AG09309 (cell line): ENCODE data around the gene HMG20A.

ENCODE experiments used
- DNase-seq: peaks from one replicate; pipeline ENCODE4 v3.0.0-alpha.2; 2010; ENCODE audit warnings: low read depth
- H3K4me3 ChIP-seq: 2 replicates; pipeline ENCODE4 v1.5.1; 2011; ENCODE audit warnings: mild to moderate bottlenecking, low read depth, low read length, moderate library complexity; ENCODE audit not compliant: control insufficient read depth
- CTCF ChIP-seq: IDR thresholded peaks from 2 replicates; pipeline ENCODE4 v1.5.1; 2011; ENCODE audit warnings: mild to moderate bottlenecking, low read depth, low read length, inconsistent platforms; ENCODE audit not compliant: insufficient read depth, control insufficient read depth; ENCODE audit errors: missing control alignments

HMG20A gene

DNA sequence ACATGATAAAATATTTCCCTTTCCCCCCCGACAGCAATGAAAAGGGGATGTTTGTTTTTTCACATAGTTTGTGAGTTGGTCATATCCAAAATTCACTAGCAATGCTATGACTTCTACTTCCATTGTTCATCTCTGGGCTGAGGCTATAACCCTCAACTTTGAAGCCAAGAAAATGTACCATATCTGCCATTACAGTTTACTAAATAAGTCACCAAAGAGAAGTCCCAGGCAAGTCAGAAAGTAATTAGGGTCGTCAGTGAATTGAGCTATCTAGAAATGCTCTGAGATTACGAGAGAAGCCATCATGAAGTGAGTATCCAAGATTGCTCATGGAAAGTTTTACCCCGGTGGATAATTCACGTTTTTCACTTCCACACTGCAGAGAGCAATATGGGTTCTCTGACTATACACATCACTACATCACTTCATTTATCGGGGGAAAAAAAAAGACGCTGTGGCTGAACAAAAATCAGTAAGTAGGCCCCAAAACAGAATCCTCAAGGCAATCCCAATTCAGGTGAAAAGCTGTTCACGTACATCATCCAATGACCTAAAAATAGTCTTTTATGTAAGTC lies 2.2 kb upstream of the HMG20A start:
- TF ChIP-seq CTCF: no peak

DNA sequence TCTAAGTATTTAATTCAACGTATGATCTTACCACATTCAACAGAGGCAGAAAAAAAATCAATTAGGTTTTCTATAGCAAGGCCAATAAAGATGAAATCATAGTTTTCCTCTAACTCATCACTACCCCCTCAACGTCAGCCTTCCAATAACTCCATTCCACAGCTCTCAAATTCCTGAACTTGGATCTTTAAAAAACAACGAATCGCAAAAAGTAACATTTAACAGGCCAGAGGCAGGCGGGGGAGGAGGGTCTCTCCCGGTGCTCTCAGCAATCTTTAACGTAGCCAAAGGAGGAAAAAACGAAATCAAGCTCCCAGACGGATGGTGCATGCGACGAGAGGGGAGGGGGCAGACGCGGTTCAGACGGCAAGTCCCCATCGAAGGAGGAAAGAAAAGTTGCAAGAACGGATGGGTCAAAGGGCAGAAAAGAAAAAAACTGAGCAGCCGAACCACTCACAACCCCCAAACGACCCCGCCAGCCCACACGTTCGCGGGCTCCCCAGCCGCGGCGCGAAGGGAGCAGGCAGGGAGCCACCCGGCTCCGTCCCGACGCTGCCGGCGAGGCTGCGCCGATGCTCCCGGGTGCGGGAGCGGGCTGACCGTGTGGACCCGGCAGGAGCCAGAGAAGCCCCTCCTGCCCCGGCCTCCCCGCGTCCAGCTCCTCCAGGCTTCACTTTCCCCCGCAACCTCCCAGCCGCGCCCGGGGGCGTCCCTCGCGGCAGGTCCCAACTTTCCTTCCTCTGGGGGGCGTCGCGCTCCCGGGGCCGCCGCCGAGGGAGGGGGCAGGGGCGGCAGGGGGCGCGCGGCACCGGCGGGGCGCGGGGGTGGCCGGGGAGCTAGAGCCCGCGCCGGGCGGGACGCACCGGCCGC lies 1.5 kb upstream of the HMG20A start:
- no peak for DNase-seq
- TF ChIP-seq CTCF: peak; percentile 21
- peak overlapping the region; percentile 91 for H3K4me3 ChIP-seq

More for the DNA sequence above, 2.2 kb upstream of the HMG20A start:
- H3K4me3 ChIP-seq: peak overlapping the region; percentile 91
- no peak for DNase-seq

- TF ChIP-seq CTCF: no peak
- peak; percentile 92 for DNase-seq
- H3K4me3 ChIP-seq: peak within 1 kb of the TSS; percentile 91
Observed at GRCh38 chr15:77419836-77420609, 665 bp upstream of the HMG20A start, which contains the start of gene PEAK1. PEAK1 (minus strand) TSS chr15:77420104; CDS start chr15:77181926, 238,178 bp downstream.

- no peak for DNase-seq
- peak overlapping the region; percentile 59 for H3K4me3 ChIP-seq
- TF ChIP-seq CTCF: no peak
Observed at GRCh38 chr15:77421370-77421700, 647 bp downstream of the HMG20A start.

- no peak overlapping the region for H3K4me3 ChIP-seq
- no peak for DNase-seq
- no peak for TF ChIP-seq CTCF
Observed at GRCh38 chr15:77425104-77425503, 4.4 kb downstream of the HMG20A start.

GRCh38 chr15:77426377-77426776 lies 5.7 kb downstream of the HMG20A start:
- no peak for TF ChIP-seq CTCF
- H3K4me3 ChIP-seq: no peak overlapping the region
- DNase-seq: no peak
